Heart left ventricle (tissue), 13 donors: ENCODE results near the gene ATP2B2.

Experiments used
- POLR2A ChIP-seq, 2 donors: fragments of 450-650 bp; IDR thresholded peaks; one replicate each; pipeline ENCODE4 v1.6.1; 2017; ENCODE audit warnings: antibody characterized with exemption in 2 of 2, mild to moderate bottlenecking in 2 of 2, moderate library complexity in 2 of 2
- TF ChIP-seq, protein P1 (sequence below), 12 donors: fragments of 200-600 bp; sonication (generic) in 4 of 12; IDR thresholded peaks; one replicate each; pipeline versions ENCODE4 v1.5.0 to v1.8.0; 2018 to 2022; ENCODE audit warnings: antibody characterized with exemption in 12 of 12, mild to moderate bottlenecking in 5 of 12
- donor health status: ischemic (EF 13 %, LVEDD 7.1; RV severe dilation, severe dysfunction).
- donor health status: DM: no; HTN: yes; CAD: no.
- donor health status: DM: no; HTN: no; CAD: no.
- donor health status: ischemic (EF 25% LVEDD 6.9; RV normal size, moderate dysfunction).
- donor health status: ischemic (EF 25% LVEDD 5.7; RV mildly dilated, moderate dysfunction).
- donor health status: ischemic (EF 35%, LVEDD 5.7; RV mildly dilated, moderate dysfunction).
- donor health status: nonischemic (EF 11% LVEDD 7.7; RV severe dilation, severe dysfunction).
- donor health status: DM: yes; HTN: yes; CAD: no.
- donor health status: PGD.
- donor health status: ischemic (EF 29% LVEDD 5.4; RV normal size, mild dysfunction).
- donor health status: nonischemic (EF 23%, LVEDD 6.1; RV moderate dilation, normal function).

DNA sequence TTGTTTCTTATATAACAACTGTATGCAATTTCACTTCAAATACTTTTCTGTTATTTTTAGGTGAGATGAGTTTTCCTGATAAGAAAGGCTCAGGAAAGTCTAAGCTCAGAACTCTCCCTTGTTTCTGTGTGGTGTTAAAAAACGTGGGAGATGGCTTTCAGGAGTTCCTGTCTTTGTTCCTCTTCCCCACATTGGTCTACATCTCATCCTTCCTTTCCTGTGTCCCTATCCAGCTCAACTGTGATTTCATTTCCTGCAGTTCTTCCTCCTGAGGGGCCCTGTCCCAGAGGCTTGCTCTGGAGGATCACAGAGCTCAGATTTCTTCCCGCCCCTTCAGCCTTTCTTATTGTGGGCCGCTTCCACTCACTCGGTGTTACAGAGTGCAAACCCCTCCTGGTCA lies 195.7 kb downstream of the ATP2B2 start:
- TF ChIP-seq, protein P1, sequence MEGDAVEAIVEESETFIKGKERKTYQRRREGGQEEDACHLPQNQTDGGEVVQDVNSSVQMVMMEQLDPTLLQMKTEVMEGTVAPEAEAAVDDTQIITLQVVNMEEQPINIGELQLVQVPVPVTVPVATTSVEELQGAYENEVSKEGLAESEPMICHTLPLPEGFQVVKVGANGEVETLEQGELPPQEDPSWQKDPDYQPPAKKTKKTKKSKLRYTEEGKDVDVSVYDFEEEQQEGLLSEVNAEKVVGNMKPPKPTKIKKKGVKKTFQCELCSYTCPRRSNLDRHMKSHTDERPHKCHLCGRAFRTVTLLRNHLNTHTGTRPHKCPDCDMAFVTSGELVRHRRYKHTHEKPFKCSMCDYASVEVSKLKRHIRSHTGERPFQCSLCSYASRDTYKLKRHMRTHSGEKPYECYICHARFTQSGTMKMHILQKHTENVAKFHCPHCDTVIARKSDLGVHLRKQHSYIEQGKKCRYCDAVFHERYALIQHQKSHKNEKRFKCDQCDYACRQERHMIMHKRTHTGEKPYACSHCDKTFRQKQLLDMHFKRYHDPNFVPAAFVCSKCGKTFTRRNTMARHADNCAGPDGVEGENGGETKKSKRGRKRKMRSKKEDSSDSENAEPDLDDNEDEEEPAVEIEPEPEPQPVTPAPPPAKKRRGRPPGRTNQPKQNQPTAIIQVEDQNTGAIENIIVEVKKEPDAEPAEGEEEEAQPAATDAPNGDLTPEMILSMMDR (IDR thresholded peaks at IDR 0.05): no peak
- TF ChIP-seq POLR2A (IDR thresholded peaks at IDR 0.05): no peak
